Endothelial cell of umbilical vein (primary cell): ENCODE measurements around the gene MAPKAP1.

Experiments used
- CTCF ChIP-seq, 2 donors: IDR thresholded peaks; 1 replicate in 1 of 2; 2 replicates in 1 of 2; pipeline ENCODE4 v1.5.1; 2011; ENCODE audit warnings: low read length in 2 of 2, mild to moderate bottlenecking in 2 of 2, moderate library complexity in 2 of 2, control low read depth in 1 of 2, inconsistent platforms in 1 of 2, low read depth in 1 of 2; ENCODE audit not compliant: insufficient read depth in 1 of 2; ENCODE audit errors: extremely low read depth in 1 of 2
- MYC ChIP-seq: IDR thresholded peaks from one replicate; pipeline ENCODE4 v1.6.1; 2011; ENCODE audit warnings: mild to moderate bottlenecking, low read depth, low read length

- TF ChIP-seq CTCF (IDR thresholded peaks at IDR 0.05; ENCODE audit: extremely low read depth in 1 of 2, insufficient read depth in 1 of 2, low read depth in 1 of 2, low read length in 2 of 2) (no peak), MYC (no peak)
Measured at GRCh38 chr9:125644819-125645507, 62.0 kb downstream of the MAPKAP1 start.
